Measurements from ENCODE around the gene TMEM263.

DNA sequence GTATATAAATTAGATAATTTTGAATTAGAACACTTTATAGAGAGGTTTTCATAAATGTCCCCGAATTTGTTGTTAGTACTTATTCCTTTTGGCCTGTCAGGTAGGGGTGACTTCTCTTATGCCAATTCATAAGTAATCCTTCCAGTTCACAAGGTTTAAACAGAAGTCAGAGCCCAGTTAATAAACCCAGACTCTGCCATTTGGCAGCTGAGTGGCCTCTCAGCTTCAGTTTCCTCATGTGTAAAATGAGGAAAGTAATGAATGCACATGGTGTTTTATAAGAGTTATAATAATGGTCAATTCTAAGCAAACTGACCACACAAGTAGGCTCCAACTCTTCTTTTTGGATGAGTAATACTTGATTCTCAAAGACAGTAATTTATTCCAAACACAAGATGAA lies 21.0 kb downstream of the TMEM263 start:
- TF ChIP-seq, protein P1, sequence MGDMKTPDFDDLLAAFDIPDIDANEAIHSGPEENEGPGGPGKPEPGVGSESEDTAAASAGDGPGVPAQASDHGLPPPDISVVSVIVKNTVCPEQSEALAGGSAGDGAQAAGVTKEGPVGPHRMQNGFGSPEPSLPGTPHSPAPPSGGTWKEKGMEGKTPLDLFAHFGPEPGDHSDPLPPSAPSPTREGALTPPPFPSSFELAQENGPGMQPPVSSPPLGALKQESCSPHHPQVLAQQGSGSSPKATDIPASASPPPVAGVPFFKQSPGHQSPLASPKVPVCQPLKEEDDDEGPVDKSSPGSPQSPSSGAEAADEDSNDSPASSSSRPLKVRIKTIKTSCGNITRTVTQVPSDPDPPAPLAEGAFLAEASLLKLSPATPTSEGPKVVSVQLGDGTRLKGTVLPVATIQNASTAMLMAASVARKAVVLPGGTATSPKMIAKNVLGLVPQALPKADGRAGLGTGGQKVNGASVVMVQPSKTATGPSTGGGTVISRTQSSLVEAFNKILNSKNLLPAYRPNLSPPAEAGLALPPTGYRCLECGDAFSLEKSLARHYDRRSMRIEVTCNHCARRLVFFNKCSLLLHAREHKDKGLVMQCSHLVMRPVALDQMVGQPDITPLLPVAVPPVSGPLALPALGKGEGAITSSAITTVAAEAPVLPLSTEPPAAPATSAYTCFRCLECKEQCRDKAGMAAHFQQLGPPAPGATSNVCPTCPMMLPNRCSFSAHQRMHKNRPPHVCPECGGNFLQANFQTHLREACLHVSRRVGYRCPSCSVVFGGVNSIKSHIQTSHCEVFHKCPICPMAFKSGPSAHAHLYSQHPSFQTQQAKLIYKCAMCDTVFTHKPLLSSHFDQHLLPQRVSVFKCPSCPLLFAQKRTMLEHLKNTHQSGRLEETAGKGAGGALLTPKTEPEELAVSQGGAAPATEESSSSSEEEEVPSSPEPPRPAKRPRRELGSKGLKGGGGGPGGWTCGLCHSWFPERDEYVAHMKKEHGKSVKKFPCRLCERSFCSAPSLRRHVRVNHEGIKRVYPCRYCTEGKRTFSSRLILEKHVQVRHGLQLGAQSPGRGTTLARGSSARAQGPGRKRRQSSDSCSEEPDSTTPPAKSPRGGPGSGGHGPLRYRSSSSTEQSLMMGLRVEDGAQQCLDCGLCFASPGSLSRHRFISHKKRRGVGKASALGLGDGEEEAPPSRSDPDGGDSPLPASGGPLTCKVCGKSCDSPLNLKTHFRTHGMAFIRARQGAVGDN (CRISPR knock-in tag; IDR thresholded peaks at IDR 0.05) = no peak
- TF ChIP-seq POLR2AphosphoS5 (IDR thresholded peaks at IDR 0.05; ENCODE audit: low read depth, low read length) (no peak), JUN (CRISPR knock-in tag; IDR thresholded peaks at IDR 0.05) (no peak), ZNF660 (CRISPR knock-in tag; IDR thresholded peaks at IDR 0.05; ENCODE audit: borderline replicate concordance, low read depth) (no peak), RAD51 (IDR thresholded peaks at IDR 0.05; ENCODE audit: borderline replicate concordance) (no peak), NFE2 (CRISPR knock-in tag; IDR thresholded peaks at IDR 0.05) (no peak)
